ENCODE results near the gene SLC25A13.

- TF ChIP-seq CTCF (IDR thresholded peaks at IDR 0.05 in 4 of 5, conservative IDR thresholded peaks at IDR 0.05 in 1 of 5) (no peak), POLR2A (IDR thresholded peaks at IDR 0.05) (no peak)
Observed at GRCh38 chr7:96273716-96274115, 48.2 kb downstream of the SLC25A13 start.
